ENCODE measurements around the gene OTC.

GRCh38 chrX:38312436-38312835 lies 40.0 kb upstream of the OTC start:
- TF ChIP-seq CTCF (IDR thresholded peaks at IDR 0.05; ENCODE audit: low read depth, low read length) (no peak), EZH2phosphoT487 (IDR thresholded peaks at IDR 0.05; ENCODE audit: low read depth) (no peak)
